Mesenchymal stem cell (in vitro differentiated cells and primary cell): ENCODE measurements around the gene PPP1R1C.

Source experiments
- DNase-seq: peaks from one replicate; pipeline ENCODE4 v3.0.0-alpha.2; 2013
- H2AFZ ChIP-seq: one replicate; pipeline ENCODE4 v1.6.1; 2013; ENCODE audit warnings: low read depth, mild to moderate bottlenecking, control low read depth, inconsistent platforms, low read length, moderate library complexity
- H2AK5ac ChIP-seq: 2 replicates; pipeline ENCODE4 v1.6.1; 2013; ENCODE audit warnings: low read length, moderate library complexity, mild to moderate bottlenecking, inconsistent platforms; ENCODE audit not compliant: severe bottlenecking
- H2BK120ac ChIP-seq: one replicate; pipeline ENCODE4 v1.6.1; 2013; ENCODE audit warnings: low read depth, mild to moderate bottlenecking, inconsistent platforms, low read length, moderate library complexity
- H2BK12ac ChIP-seq, 2 experiments: one replicate each; pipeline ENCODE4 v1.6.1; 2013; ENCODE audit warnings: inconsistent platforms in 2 of 2, low read length in 2 of 2, mild to moderate bottlenecking in 2 of 2, moderate library complexity in 2 of 2, control low read depth in 1 of 2
- H2BK15ac ChIP-seq: one replicate; pipeline ENCODE4 v1.6.1; 2013; ENCODE audit warnings: mild to moderate bottlenecking, low read depth, inconsistent platforms; ENCODE audit not compliant: poor library complexity, severe bottlenecking
- H2BK5ac ChIP-seq: 2 replicates; pipeline ENCODE4 v1.6.1; 2013; ENCODE audit warnings: low read depth, mild to moderate bottlenecking, low read length, control low read depth, inconsistent platforms; ENCODE audit not compliant: poor library complexity, severe bottlenecking
- H3K14ac ChIP-seq, 2 experiments: one replicate each; pipeline ENCODE4 v1.6.1; 2013; ENCODE audit warnings: inconsistent platforms in 2 of 2, low read length in 2 of 2, control low read depth in 1 of 2, mild to moderate bottlenecking in 1 of 2, moderate library complexity in 1 of 2
- H3K18ac ChIP-seq, 2 experiments: one replicate each; pipeline ENCODE4 v1.6.1; 2013; ENCODE audit warnings: inconsistent platforms in 2 of 2, low read length in 2 of 2, control low read depth in 1 of 2, low read depth in 1 of 2, mild to moderate bottlenecking in 1 of 2
- H3K23ac ChIP-seq, 2 experiments: one replicate each; pipeline ENCODE4 v1.6.1; 2013; ENCODE audit warnings: inconsistent platforms in 2 of 2, low read length in 2 of 2, mild to moderate bottlenecking in 2 of 2, moderate library complexity in 2 of 2, control low read depth in 1 of 2
- H3K27ac ChIP-seq: 2 replicates; pipeline ENCODE4 v1.5.1; 2013; ENCODE audit warnings: mild to moderate bottlenecking, moderate library complexity, low read length, control low read depth, inconsistent platforms; ENCODE audit not compliant: poor library complexity, severe bottlenecking
- H3K27me3 ChIP-seq, 2 experiments: 2 replicates each; pipeline versions ENCODE4 v1.6.1 to v1.7.0; 2013; ENCODE audit warnings: low read length in 2 of 2, mild to moderate bottlenecking in 2 of 2, moderate library complexity in 2 of 2, control low read depth in 1 of 2, inconsistent platforms in 1 of 2; ENCODE audit not compliant: control insufficient read depth in 1 of 2, insufficient read depth in 1 of 2
- H3K36me3 ChIP-seq, 2 experiments: 2 replicates each; pipeline versions ENCODE4 v1.6.1 to v1.7.0; 2013; ENCODE audit warnings: low read length in 2 of 2, control low read depth in 1 of 2, inconsistent platforms in 1 of 2, low read depth in 1 of 2, mild to moderate bottlenecking in 1 of 2; ENCODE audit not compliant: insufficient read depth in 2 of 2, control insufficient read depth in 1 of 2
- H3K4ac ChIP-seq, 2 experiments: one replicate each; pipeline ENCODE4 v1.6.1; 2013; ENCODE audit warnings: inconsistent platforms in 2 of 2, low read length in 2 of 2, mild to moderate bottlenecking in 2 of 2, moderate library complexity in 2 of 2, control low read depth in 1 of 2, low read depth in 1 of 2
- H3K4me1 ChIP-seq: 2 replicates; pipeline ENCODE4 v1.6.1; 2013; ENCODE audit warnings: low read depth, low read length, control low read depth; ENCODE audit not compliant: control insufficient read depth, insufficient read depth
- H3K4me2 ChIP-seq: 2 replicates; pipeline ENCODE4 v1.6.1; 2013; ENCODE audit warnings: low read length, mild to moderate bottlenecking, inconsistent platforms; ENCODE audit not compliant: poor library complexity, severe bottlenecking
- H3K4me3 ChIP-seq, 2 experiments: 2 replicates each; pipeline versions ENCODE4 v1.5.1 to v1.7.0; 2013; ENCODE audit warnings: low read length in 2 of 2, mild to moderate bottlenecking in 2 of 2, control low read depth in 1 of 2, low read depth in 1 of 2; ENCODE audit not compliant: insufficient read depth in 1 of 2
- H3K79me1 ChIP-seq: replicated peaks from 2 replicates; pipeline ENCODE4 v1.6.1; 2013; ENCODE audit warnings: mild to moderate bottlenecking, control low read depth, low read length, inconsistent platforms; ENCODE audit not compliant: poor library complexity, severe bottlenecking
- H3K9ac ChIP-seq: 2 replicates; pipeline ENCODE4 v1.7.0; 2013; ENCODE audit warnings: mild to moderate bottlenecking, low read length, moderate library complexity
- H3K9me3 ChIP-seq: 2 replicates; pipeline ENCODE4 v1.7.0; 2013; ENCODE audit warnings: mild to moderate bottlenecking, low read length; ENCODE audit not compliant: control insufficient read depth
- H4K8ac ChIP-seq: one replicate; pipeline ENCODE4 v1.6.1; 2013; ENCODE audit warnings: inconsistent platforms, mild to moderate bottlenecking, low read length, moderate library complexity
- H4K91ac ChIP-seq: one replicate; pipeline ENCODE4 v1.6.1; 2013; ENCODE audit warnings: mild to moderate bottlenecking, low read length, inconsistent platforms
- WGBS: methylation state at CpG from one replicate; pipeline ENCODE4 v1.1.7; 2013; ENCODE audit warnings: mixed read lengths; 5-methylcytosine and 5-hydroxymethylcytosine counted together

PPP1R1C gene

GRCh38 chr2:182098648-182099047, 113.0 kb downstream of the PPP1R1C start:
- Histone ChIP-seq H3K9me3 (peaks cover 2% of the 10 kb centered on the region), H3K4me1 (peaks cover 1% of the 10 kb centered on the region), H3K9ac (no peak overlapping the region), H2AK5ac (no peak overlapping the region), H3K4me2 (no peak overlapping the region), H2BK12ac (no peak overlapping the region), H3K79me1 (no peaks in the 10 kb centered on the region), H3K4ac (no peak overlapping the region), H3K27me3 (no peaks in the 10 kb centered on the region), H2BK5ac (no peak overlapping the region), H2BK15ac (no peak overlapping the region), H3K27ac (no peak overlapping the region), H3K23ac (no peak overlapping the region), H2AFZ (no peak overlapping the region), H3K36me3 (no peaks in the 10 kb centered on the region), H3K14ac (no peak overlapping the region), H3K4me3 (no peak overlapping the region), H2BK120ac (no peak overlapping the region), H4K8ac (no peak overlapping the region), H3K18ac (no peak overlapping the region), H4K91ac (no peak overlapping the region)
- DNase-seq, result no peak
- WGBS, result no CpG with 5 or more reads among the region's 1 CpG

- no peak overlapping the region for H3K18ac ChIP-seq
- no peaks in the 10 kb centered on the region for H3K79me1 ChIP-seq
- no peaks in the 10 kb centered on the region for H3K9me3 ChIP-seq
- H4K8ac ChIP-seq, result no peak overlapping the region
- H3K36me3 ChIP-seq, result no peaks in the 10 kb centered on the region
- no peak overlapping the region for H2BK5ac ChIP-seq
- H4K91ac ChIP-seq, result no peak overlapping the region
- H2BK120ac ChIP-seq, result no peak overlapping the region
- no peak overlapping the region for H3K23ac ChIP-seq
- H2BK12ac ChIP-seq, result no peak overlapping the region
- no peak overlapping the region for H3K4ac ChIP-seq
- H3K4me2 ChIP-seq, result no peak overlapping the region
- H3K27ac ChIP-seq, result no peak overlapping the region
- no peak overlapping the region for H2BK15ac ChIP-seq
- H3K27me3 ChIP-seq, result no peaks in the 10 kb centered on the region
- H3K4me1 ChIP-seq, result peaks cover 1% of the 10 kb centered on the region
- H3K9ac ChIP-seq, result no peak overlapping the region
- H2AFZ ChIP-seq, result no peak overlapping the region
- DNase-seq, result no peak
- H3K14ac ChIP-seq, result no peak overlapping the region
- no peak overlapping the region for H2AK5ac ChIP-seq
- no peak overlapping the region for H3K4me3 ChIP-seq
Observed at GRCh38 chr2:182101263-182101662, 115.6 kb downstream of the PPP1R1C start.

- no peak overlapping the region for H2BK15ac ChIP-seq
- no peak overlapping the region for H4K8ac ChIP-seq
- H2BK12ac ChIP-seq, result no peak overlapping the region
- H3K4ac ChIP-seq, result no peak overlapping the region
- no peaks in the 10 kb centered on the region for H3K36me3 ChIP-seq
- H3K27ac ChIP-seq, result no peak overlapping the region
- H2AFZ ChIP-seq, result no peak overlapping the region
- no peaks in the 10 kb centered on the region for H3K79me1 ChIP-seq
- peaks cover 1% of the 10 kb centered on the region for H3K4me1 ChIP-seq
- no peak overlapping the region for H3K23ac ChIP-seq
- no peak overlapping the region for H3K18ac ChIP-seq
- H3K14ac ChIP-seq, result no peak overlapping the region
- no peak overlapping the region for H3K9ac ChIP-seq
- no peaks in the 10 kb centered on the region for H3K27me3 ChIP-seq
- no peak overlapping the region for H2BK120ac ChIP-seq
- H2BK5ac ChIP-seq, result no peak overlapping the region
- H4K91ac ChIP-seq, result no peak overlapping the region
- DNase-seq, result no peak
- no peaks in the 10 kb centered on the region for H3K9me3 ChIP-seq
- H3K4me2 ChIP-seq, result no peak overlapping the region
- H3K4me3 ChIP-seq, result no peak overlapping the region
- 77% methylated on average over 5 of the region's 5 CpGs for WGBS
- H2AK5ac ChIP-seq, result no peak overlapping the region
Observed at GRCh38 chr2:182103526-182103925, 117.9 kb downstream of the PPP1R1C start.

GRCh38 chr2:182110347-182110746, 124.7 kb downstream of the PPP1R1C start:
- H4K8ac ChIP-seq, result no peak overlapping the region
- 80% methylated on average over 1 of the region's 1 CpG for WGBS

More at GRCh38 chr2:182110347-182110746, 124.7 kb downstream of the PPP1R1C start:
- H3K23ac ChIP-seq, result no peak overlapping the region
- H4K91ac ChIP-seq, result no peak overlapping the region
- DNase-seq, result no peak
- no peak overlapping the region for H2BK120ac ChIP-seq
- no peak overlapping the region for H3K18ac ChIP-seq
- H3K14ac ChIP-seq, result no peak overlapping the region
- no peak overlapping the region for H3K4me3 ChIP-seq
- H2BK15ac ChIP-seq, result no peak overlapping the region
- H3K4me2 ChIP-seq, result no peak overlapping the region
- no peaks in the 10 kb centered on the region for H3K36me3 ChIP-seq
- H3K9me3 ChIP-seq, result no peaks in the 10 kb centered on the region
- no peak overlapping the region for H3K27ac ChIP-seq
- no peak overlapping the region for H2AFZ ChIP-seq
- H3K4me1 ChIP-seq, result no peaks in the 10 kb centered on the region
- H3K27me3 ChIP-seq, result no peaks in the 10 kb centered on the region
- H3K4ac ChIP-seq, result no peak overlapping the region
- H2BK5ac ChIP-seq, result no peak overlapping the region
- H3K9ac ChIP-seq, result no peak overlapping the region
- H2BK12ac ChIP-seq, result no peak overlapping the region
- no peak overlapping the region for H2AK5ac ChIP-seq
- no peaks in the 10 kb centered on the region for H3K79me1 ChIP-seq
